Esophagus muscularis mucosa (tissue), 4 donors: Measurements from ENCODE around the gene LAMA5. TPM values are rescaled to one million over a fixed set of nuclear protein-coding genes. Genes with fewer than 3 reads are reported as not detected.

Source experiments
- DNase-seq: peaks from one replicate; pipeline ENCODE4 v3.0.0-alpha.2; 2017; ENCODE audit errors: extremely low spot score
- H3K27ac ChIP-seq, 4 donors: fragments of 200-600 bp; sonication (generic); replicated peaks in 1 of 4; 1 replicate in 3 of 4; 2 replicates in 1 of 4; pipeline ENCODE4 v1.5.1; 2016 to 2019; ENCODE audit warnings: mild to moderate bottlenecking in 1 of 4
- H3K27me3 ChIP-seq, 4 donors: fragments of 200-600 bp; sonication (generic); one replicate each; pipeline versions ENCODE4 v1.5.1 to v1.6.0; 2016 to 2019
- H3K36me3 ChIP-seq, 4 donors: fragments of 200-600 bp; sonication (generic); one replicate each; pipeline ENCODE4 v1.5.1; 2016 to 2019
- H3K4me1 ChIP-seq, 4 donors: fragments of 200-600 bp; sonication (generic); one replicate each; pipeline ENCODE4 v1.5.1; 2016 to 2019
- H3K4me3 ChIP-seq, 4 donors: fragments of 200-600 bp; sonication (generic); 1 replicate in 2 of 4; 2 replicates in 2 of 4; pipeline ENCODE4 v1.5.1; 2016 to 2019; ENCODE audit warnings: mild to moderate bottlenecking in 4 of 4, moderate library complexity in 1 of 4
- H3K9me3 ChIP-seq, 4 donors: fragments of 200-600 bp; sonication (generic); 1 replicate in 3 of 4; 2 replicates in 1 of 4; pipeline ENCODE4 v1.5.1; 2016 to 2019
- CTCF ChIP-seq, 3 experiments: fragments of 200-600 bp in 2 of 3; fragments of 450-650 bp in 1 of 3; sonication (generic) in 2 of 3; IDR thresholded peaks; one replicate each; pipeline ENCODE4 v1.5.1; 2017 to 2019; ENCODE audit warnings: antibody characterized with exemption in 3 of 3, mild to moderate bottlenecking in 2 of 3, moderate library complexity in 1 of 3
- EP300 ChIP-seq: sonication (generic); formaldehyde crosslinking; IDR thresholded peaks from one replicate; pipeline ENCODE4 v1.6.1; 2017; ENCODE audit warnings: antibody characterized with exemption
- POLR2A ChIP-seq: fragments of 450-650 bp; IDR thresholded peaks from one replicate; pipeline ENCODE4 v1.6.1; 2017; ENCODE audit warnings: antibody characterized with exemption, moderate library complexity, mild to moderate bottlenecking, low read depth
- POLR2AphosphoS5 ChIP-seq, 2 donors: sonication (generic); formaldehyde crosslinking; IDR thresholded peaks; one replicate each; pipeline ENCODE4 v1.6.1; 2017; ENCODE audit warnings: antibody characterized with exemption in 2 of 2
- WGBS: methylation state at CpG from one replicate; pipeline ENCODE4 v1.1.5; 2018; 5-methylcytosine and 5-hydroxymethylcytosine counted together
- intact Hi-C: fragments of 100-400 bp; cut with DNase I; formaldehyde crosslinking; loops from one replicate; pipeline ENCODE4 v1.15.1; 2023
- total RNA-seq, 4 donors: library from RNA; depleted of rRNA; stranded (reverse); fragments of >200 nt; gene quantifications; one replicate each; pipeline versions ENCODE4 v1.1.0 to v1.2.1, GENCODE V29; 2016

The LAMA5 gene
- total RNA-seq, 4 donors from 2014 or later: 70.1 to 257 (median 150) TPM

- intact Hi-C loops: no loop called here
- 90% methylated on average over 12 of the region's 12 CpGs for WGBS
- Histone ChIP-seq H3K4me3 (no peak overlapping the region), H3K9me3 (no peaks in the 10 kb centered on the region), H3K36me3 (peaks cover 35 to 94% (median 89%) of the 10 kb centered on the region in 4 donors), H3K4me1 (peaks cover 0 to 31% (median 7%) of the 10 kb centered on the region in 4 donors), H3K27me3 (no peaks in the 10 kb centered on the region), H3K27ac (no peak overlapping the region)
- no peak for DNase-seq
- TF ChIP-seq EP300: no peak
- no peak for TF ChIP-seq CTCF (IDR thresholded peaks at IDR 0.05)
- no peak for TF ChIP-seq POLR2AphosphoS5 (IDR thresholded peaks at IDR 0.05)
- no peak for TF ChIP-seq POLR2A
Measured at GRCh38 chr20:62287759-62288534, 79.2 kb downstream of the LAMA5 start.

- Histone ChIP-seq H3K4me3 (no peak overlapping the region), H3K36me3 (peaks cover 37 to 96% (median 89%) of the 10 kb centered on the region in 4 donors), H3K27me3 (no peaks in the 10 kb centered on the region), H3K9me3 (no peaks in the 10 kb centered on the region), H3K27ac (no peak overlapping the region), H3K4me1 (peaks cover 0 to 36% (median 7%) of the 10 kb centered on the region in 4 donors)
- no peak for DNase-seq
- no peak for TF ChIP-seq EP300
- no peak for TF ChIP-seq CTCF (IDR thresholded peaks at IDR 0.05)
- TF ChIP-seq POLR2AphosphoS5 (IDR thresholded peaks at IDR 0.05): no peak
- no peak for TF ChIP-seq POLR2A
- 89% methylated on average over 6 of the region's 6 CpGs for WGBS
- intact Hi-C loops: no loop called here
Measured at GRCh38 chr20:62287129-62287528, 80.0 kb downstream of the LAMA5 start.

GRCh38 chr20:62286493-62287064 lies 80.5 kb downstream of the LAMA5 start:
- Histone ChIP-seq H3K27ac (peak overlapping the region in 1 of 4 donors; percentile 51), H3K4me1 (peaks cover 0 to 36% (median 7%) of the 10 kb centered on the region in 4 donors), H3K36me3 (peaks cover 37 to 96% (median 89%) of the 10 kb centered on the region in 4 donors), H3K27me3 (no peaks in the 10 kb centered on the region), H3K9me3 (no peaks in the 10 kb centered on the region), H3K4me3 (no peak overlapping the region)
- TF ChIP-seq EP300: no peak
- TF ChIP-seq POLR2AphosphoS5 (IDR thresholded peaks at IDR 0.05): no peak
- no peak for TF ChIP-seq CTCF (IDR thresholded peaks at IDR 0.05)
- TF ChIP-seq POLR2A: no peak
- intact Hi-C loops: no loop called here
- 81% methylated on average over 15 of the region's 25 CpGs for WGBS
- DNase-seq: no peak

GRCh38 chr20:62285722-62286121 lies 81.4 kb downstream of the LAMA5 start:
- Histone ChIP-seq H3K36me3 (peaks cover 40 to 96% (median 89%) of the 10 kb centered on the region in 4 donors), H3K27me3 (no peaks in the 10 kb centered on the region), H3K9me3 (no peaks in the 10 kb centered on the region), H3K4me1 (peaks cover 0 to 36% (median 7%) of the 10 kb centered on the region in 4 donors), H3K4me3 (no peak overlapping the region), H3K27ac (peak overlapping the region in 1 of 4 donors; percentile 51)
- DNase-seq: no peak
- 54% methylated on average over 19 of the region's 23 CpGs for WGBS
- intact Hi-C loops: no loop called here
- TF ChIP-seq CTCF (IDR thresholded peaks at IDR 0.05) (no peak), POLR2A (no peak), POLR2AphosphoS5 (IDR thresholded peaks at IDR 0.05) (peak; percentile 47 to 67)
